Panc1 (cell line): ENCODE measurements around the gene SPATC1L. TPM values are rescaled to one million over a fixed set of nuclear protein-coding genes. Genes with fewer than 3 reads are reported as not detected.

ENCODE experiments used
- ATAC-seq: fragments of 200-7000 bp; cut with Tn5 transposase; 2 replicates; pipeline ENCODE4 v1.9.1; 2020; ENCODE audit warnings: mild to moderate bottlenecking, moderate library complexity
- BruUV-seq: library from RNA; stranded (reverse); fragments of 400-500 nt; replicated peaks from 2 replicates; lab custom pipeline; 2021; lab: Mats Ljungman, UMichigan
- CTCF ChIA-PET: fragments of 300-600 bp; sonication (Branson Sonifier 250); formaldehyde crosslinking; loops from one replicate; lab custom pipeline; 2022; ENCODE audit warnings: antibody characterized with exemption; lab: Charles Lee
- POLR2A ChIA-PET: fragments of 300-600 bp; sonication (Branson Sonifier 250); formaldehyde crosslinking; loops from one replicate; lab custom pipeline; 2022; ENCODE audit warnings: antibody characterized with exemption; lab: Charles Lee
- DNase-seq: peaks from one replicate; pipeline ENCODE4 v3.0.0-alpha.2; 2010; ENCODE audit warnings: low read depth, low spot score
- H3K27ac ChIP-seq: 2 replicates; pipeline ENCODE4 v1.5.1; 2011; ENCODE audit warnings: mild to moderate bottlenecking, low read length, inconsistent platforms
- H3K27me3 ChIP-seq: fragments of 200-500 bp; sonication (Bioruptor generic); 2 replicates; pipeline ENCODE4 v1.6.0; 2014; ENCODE audit warnings: low read length, inconsistent platforms; ENCODE audit not compliant: control insufficient read depth, insufficient read depth
- H3K36me3 ChIP-seq: fragments of 200-500 bp; sonication (Bioruptor generic); 2 replicates; pipeline ENCODE4 v1.5.1; 2014; ENCODE audit warnings: inconsistent platforms, mild to moderate bottlenecking, low read length, moderate library complexity; ENCODE audit not compliant: control insufficient read depth, insufficient read depth
- H3K4me1 ChIP-seq: 2 replicates; pipeline ENCODE4 v1.5.1; 2011; ENCODE audit warnings: inconsistent platforms, mild to moderate bottlenecking, low read length, moderate library complexity; ENCODE audit not compliant: control insufficient read depth, insufficient read depth
- H3K4me3 ChIP-seq, 2 experiments: 2 replicates each; pipeline ENCODE4 v1.5.1; 2011 to 2012; ENCODE audit warnings: low read depth in 2 of 2, low read length in 2 of 2, mild to moderate bottlenecking in 2 of 2, inconsistent platforms in 1 of 2, moderate library complexity in 1 of 2
- H3K9me3 ChIP-seq: fragments of 200-500 bp; sonication (Bioruptor generic); 2 replicates; pipeline ENCODE4 v1.5.1; 2014; ENCODE audit warnings: low read depth, mild to moderate bottlenecking, inconsistent platforms, low read length, moderate library complexity; ENCODE audit not compliant: control insufficient read depth, insufficient read depth
- POLR2AphosphoS5 ChIP-seq: IDR thresholded peaks from 2 replicates; pipeline ENCODE4 v1.6.1; 2012; ENCODE audit warnings: mild to moderate bottlenecking, low read depth, low read length, moderate library complexity
- SIN3A ChIP-seq: IDR thresholded peaks from 2 replicates; pipeline ENCODE4 v1.6.1; 2012; ENCODE audit warnings: low read depth, mild to moderate bottlenecking, low read length, moderate library complexity, borderline replicate concordance; ENCODE audit not compliant: insufficient read depth
- in situ Hi-C: cut with HindIII; loops from 2 replicates; pipeline ENCODE4 v1.10.0; 2016; ENCODE audit warnings: low sequenced_read_pairs, low pct_unique_long_range_greater_than_20kb
- intact Hi-C: fragments of 100-400 bp; cut with micrococcal nuclease; formaldehyde crosslinking; loops from one replicate; pipeline ENCODE4 v1.10.0; 2022; ENCODE audit not compliant: unreplicated experiment
- total RNA-seq: library from RNA; stranded (reverse); gene quantifications from one replicate; pipeline ENCODE4 v1.2.1, GENCODE V29; 2021; ENCODE audit not compliant: unreplicated experiment
- TF ChIP-seq, protein P1 (sequence below), 2 experiments: IDR thresholded peaks; 2 replicates each; pipeline ENCODE4 v1.6.1; 2011 to 2012; ENCODE audit warnings: low read depth in 2 of 2, control low read depth in 1 of 2, low read length in 1 of 2, mild to moderate bottlenecking in 1 of 2, moderate library complexity in 1 of 2; ENCODE audit not compliant: insufficient read depth in 1 of 2
- TF ChIP-seq, protein P2 (sequence below): fragments of 450-650 bp; IDR thresholded peaks from 2 replicates; pipeline ENCODE4 v1.5.1; 2017; ENCODE audit warnings: mild to moderate bottlenecking

The SPATC1L gene
- total RNA-seq, 1 experiment from 2014 or later = 0.26 TPM

DNA sequence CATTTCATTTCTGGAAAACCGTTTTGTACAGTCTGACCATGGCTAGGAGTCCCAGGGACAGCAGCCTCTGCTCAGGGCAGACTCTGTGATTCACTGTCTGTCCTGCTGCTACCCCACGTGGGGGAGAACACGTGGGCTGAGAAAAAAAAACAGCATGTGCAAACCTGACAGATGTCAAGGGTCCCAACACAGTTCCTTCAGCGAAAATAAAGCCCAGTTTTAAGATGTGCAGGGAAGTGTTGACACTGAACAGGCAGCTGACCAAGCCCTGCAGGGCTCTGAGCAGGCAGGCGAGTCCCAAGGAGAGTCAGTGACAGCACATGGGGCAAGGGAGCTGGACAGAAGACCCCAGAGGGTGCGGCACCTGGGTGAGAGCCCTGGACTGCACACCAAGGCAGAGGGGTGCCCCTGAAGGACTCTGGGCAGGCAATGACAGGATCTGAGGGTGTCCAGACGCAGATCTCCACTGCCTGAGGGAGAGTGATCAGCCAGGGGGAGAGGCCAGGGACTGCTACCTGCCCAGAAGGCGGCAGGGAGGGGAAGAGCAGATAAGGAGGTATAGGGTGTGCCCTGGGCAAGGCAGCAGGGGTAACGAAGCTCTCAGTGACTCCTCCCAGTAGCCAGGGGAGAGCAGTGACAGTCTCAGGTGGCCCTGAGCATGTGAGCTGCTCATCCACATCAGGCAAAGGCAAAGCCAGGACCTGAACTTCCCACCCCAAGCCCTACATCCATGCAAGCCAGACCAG is 5.1 kb upstream of the SPATC1L start:
- ChIA-PET POLR2A (no interaction called here), CTCF (no interaction called here)
- Histone ChIP-seq H3K4me3 (no peak overlapping the region), H3K27me3 (no peaks in the 10 kb centered on the region), H3K36me3 (no peaks in the 10 kb centered on the region), H3K9me3 (no peaks in the 10 kb centered on the region), H3K27ac (no peak overlapping the region), H3K4me1 (peaks cover 5% of the 10 kb centered on the region; the same call in 1 of the 2 replicates)
- ATAC-seq = peak; percentile 47
- intact Hi-C loops (no loop called here), in situ Hi-C loops (no loop called here)
- no peak for DNase-seq
- TF ChIP-seq, protein P1, sequence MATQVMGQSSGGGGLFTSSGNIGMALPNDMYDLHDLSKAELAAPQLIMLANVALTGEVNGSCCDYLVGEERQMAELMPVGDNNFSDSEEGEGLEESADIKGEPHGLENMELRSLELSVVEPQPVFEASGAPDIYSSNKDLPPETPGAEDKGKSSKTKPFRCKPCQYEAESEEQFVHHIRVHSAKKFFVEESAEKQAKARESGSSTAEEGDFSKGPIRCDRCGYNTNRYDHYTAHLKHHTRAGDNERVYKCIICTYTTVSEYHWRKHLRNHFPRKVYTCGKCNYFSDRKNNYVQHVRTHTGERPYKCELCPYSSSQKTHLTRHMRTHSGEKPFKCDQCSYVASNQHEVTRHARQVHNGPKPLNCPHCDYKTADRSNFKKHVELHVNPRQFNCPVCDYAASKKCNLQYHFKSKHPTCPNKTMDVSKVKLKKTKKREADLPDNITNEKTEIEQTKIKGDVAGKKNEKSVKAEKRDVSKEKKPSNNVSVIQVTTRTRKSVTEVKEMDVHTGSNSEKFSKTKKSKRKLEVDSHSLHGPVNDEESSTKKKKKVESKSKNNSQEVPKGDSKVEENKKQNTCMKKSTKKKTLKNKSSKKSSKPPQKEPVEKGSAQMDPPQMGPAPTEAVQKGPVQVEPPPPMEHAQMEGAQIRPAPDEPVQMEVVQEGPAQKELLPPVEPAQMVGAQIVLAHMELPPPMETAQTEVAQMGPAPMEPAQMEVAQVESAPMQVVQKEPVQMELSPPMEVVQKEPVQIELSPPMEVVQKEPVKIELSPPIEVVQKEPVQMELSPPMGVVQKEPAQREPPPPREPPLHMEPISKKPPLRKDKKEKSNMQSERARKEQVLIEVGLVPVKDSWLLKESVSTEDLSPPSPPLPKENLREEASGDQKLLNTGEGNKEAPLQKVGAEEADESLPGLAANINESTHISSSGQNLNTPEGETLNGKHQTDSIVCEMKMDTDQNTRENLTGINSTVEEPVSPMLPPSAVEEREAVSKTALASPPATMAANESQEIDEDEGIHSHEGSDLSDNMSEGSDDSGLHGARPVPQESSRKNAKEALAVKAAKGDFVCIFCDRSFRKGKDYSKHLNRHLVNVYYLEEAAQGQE (IDR thresholded peaks at IDR 0.05; ENCODE audit: insufficient read depth in 1 of 2, low read depth in 2 of 2, low read length in 1 of 2) = no peak
- TF ChIP-seq POLR2AphosphoS5 (no peak), SIN3A (no peak)
- no TSS peak for BruUV-seq

DNA sequence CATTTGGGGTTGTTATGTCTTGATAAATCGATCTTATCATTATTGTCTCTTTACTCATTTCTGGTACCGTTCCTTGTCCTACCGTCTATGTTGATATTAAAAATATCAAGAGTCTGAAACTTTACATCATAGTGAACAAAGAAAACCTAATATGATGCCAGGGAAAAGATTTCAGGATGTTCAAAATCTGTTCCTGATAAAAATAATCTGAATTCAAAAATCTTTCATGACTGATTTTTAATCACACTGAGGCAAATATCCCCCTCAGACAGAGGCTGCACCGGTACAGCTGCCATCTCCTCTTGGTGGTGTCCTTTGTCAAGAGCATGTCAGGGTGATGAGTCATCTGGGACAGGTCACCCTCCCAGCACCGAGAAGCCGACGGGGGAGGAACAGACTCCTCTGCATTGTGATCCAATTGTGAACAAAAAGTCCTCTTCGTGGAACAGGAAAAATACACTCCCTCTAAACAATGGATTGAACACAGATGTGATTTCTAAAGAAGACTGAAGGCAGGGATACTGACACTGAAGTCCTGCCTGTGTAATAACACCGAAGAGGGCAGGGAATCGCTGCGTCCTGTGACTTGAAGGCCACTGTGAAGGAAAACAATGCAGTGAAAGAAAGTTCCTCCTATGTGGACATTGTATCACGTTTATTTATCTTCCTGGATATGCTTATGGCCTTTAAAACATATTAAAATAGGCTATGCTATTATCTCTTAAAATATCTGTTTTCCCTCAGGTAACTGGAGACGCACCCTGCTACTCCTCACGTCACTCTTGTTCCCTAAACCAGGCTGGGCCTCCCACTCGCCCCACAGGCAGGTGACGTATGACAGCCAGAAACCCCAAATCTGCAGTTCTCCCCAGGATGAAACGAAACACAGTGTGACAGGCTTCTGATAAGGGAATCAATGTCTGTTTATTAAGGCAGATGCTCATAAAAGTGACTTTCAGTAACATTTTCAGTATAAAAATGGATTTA is 4.3 kb upstream of the SPATC1L start:
- Histone ChIP-seq H3K27me3 (no peaks in the 10 kb centered on the region), H3K36me3 (no peaks in the 10 kb centered on the region), H3K27ac (no peak overlapping the region), H3K9me3 (no peaks in the 10 kb centered on the region), H3K4me3 (no peak overlapping the region), H3K4me1 (peaks cover 5% of the 10 kb centered on the region; the same call in 1 of the 2 replicates)
- no TSS peak for BruUV-seq
- TF ChIP-seq, protein P2, sequence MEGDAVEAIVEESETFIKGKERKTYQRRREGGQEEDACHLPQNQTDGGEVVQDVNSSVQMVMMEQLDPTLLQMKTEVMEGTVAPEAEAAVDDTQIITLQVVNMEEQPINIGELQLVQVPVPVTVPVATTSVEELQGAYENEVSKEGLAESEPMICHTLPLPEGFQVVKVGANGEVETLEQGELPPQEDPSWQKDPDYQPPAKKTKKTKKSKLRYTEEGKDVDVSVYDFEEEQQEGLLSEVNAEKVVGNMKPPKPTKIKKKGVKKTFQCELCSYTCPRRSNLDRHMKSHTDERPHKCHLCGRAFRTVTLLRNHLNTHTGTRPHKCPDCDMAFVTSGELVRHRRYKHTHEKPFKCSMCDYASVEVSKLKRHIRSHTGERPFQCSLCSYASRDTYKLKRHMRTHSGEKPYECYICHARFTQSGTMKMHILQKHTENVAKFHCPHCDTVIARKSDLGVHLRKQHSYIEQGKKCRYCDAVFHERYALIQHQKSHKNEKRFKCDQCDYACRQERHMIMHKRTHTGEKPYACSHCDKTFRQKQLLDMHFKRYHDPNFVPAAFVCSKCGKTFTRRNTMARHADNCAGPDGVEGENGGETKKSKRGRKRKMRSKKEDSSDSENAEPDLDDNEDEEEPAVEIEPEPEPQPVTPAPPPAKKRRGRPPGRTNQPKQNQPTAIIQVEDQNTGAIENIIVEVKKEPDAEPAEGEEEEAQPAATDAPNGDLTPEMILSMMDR = no peak
- TF ChIP-seq, protein P1 (IDR thresholded peaks at IDR 0.05; ENCODE audit: insufficient read depth in 1 of 2, low read depth in 2 of 2, low read length in 1 of 2) = no peak
- DNase-seq (no peak), ATAC-seq (peak; percentile 73; the same call in 1 of the 2 replicates)
- CTCF ChIA-PET = no interaction called here
- in situ Hi-C loops (no loop called here), intact Hi-C loops (no loop called here)
- POLR2A ChIA-PET = no interaction called here
